ENCODE measurements around the gene RAB3A. TPM values are rescaled to one million over a fixed set of nuclear protein-coding genes. Genes with fewer than 3 reads are reported as not detected.

Gene RAB3A
- total RNA-seq, 1 experiment from 2014 or later: 4.0 TPM

GRCh38 chr19:18221815-18222725 lies 18.2 kb upstream of the RAB3A start:
- H3K9me3 ChIP-seq (ENCODE audit: insufficient read depth, low read depth): no peaks in the 10 kb centered on the region
- H4K20me1 ChIP-seq (ENCODE audit: insufficient read depth): no peaks in the 10 kb centered on the region
- H3K4me3 ChIP-seq: no peak overlapping the region
- H3K36me3 ChIP-seq (ENCODE audit: low read depth): no peaks in the 10 kb centered on the region
- H3K79me2 ChIP-seq (ENCODE audit: low read depth): no peaks in the 10 kb centered on the region
- no peak for DNase-seq
- TF ChIP-seq EZH2 (IDR thresholded peaks at IDR 0.05; ENCODE audit: low read depth) (no peak), CTCF (conservative IDR thresholded peaks at IDR 0.05) (no peak)
- no peak overlapping the region for H3K4me2 ChIP-seq
- ChIA-PET CTCF (interaction anchor here (1.4 kb wide), 1 partner anchor 14 kb away, joined by 19 read pairs; no protein-coding TSS in a partner anchor), POLR2A (ENCODE audit: unreplicated experiment) (no interaction called here)
- no peaks in the 10 kb centered on the region for H3K27me3 ChIP-seq (ENCODE audit: insufficient read depth, low read depth)
- BruUV-seq (replicated peaks): no TSS peak
- no peak overlapping the region for H2AFZ ChIP-seq
- no peaks in the 10 kb centered on the region for H3K9me2 ChIP-seq (ENCODE audit: insufficient read depth)
- H3F3A ChIP-seq (ENCODE audit: insufficient read depth, low read depth): peaks cover 22% of the 10 kb centered on the region
- H3K27ac ChIP-seq: no peak overlapping the region
- intact Hi-C loops (cut with micrococcal nuclease; ENCODE audit: unreplicated experiment): no loop called here
- H3K4me1 ChIP-seq (replicated peaks; ENCODE audit: insufficient read depth): 0 out of 2 replicates have a peak, but pooled peaks cover 3% of the 10 kb centered on the region

- Histone ChIP-seq H3K9me2 (ENCODE audit: insufficient read depth) (no peaks in the 10 kb centered on the region), H3K27me3 (ENCODE audit: insufficient read depth, low read depth) (no peaks in the 10 kb centered on the region), H3F3A (ENCODE audit: insufficient read depth, low read depth) (peaks cover 22% of the 10 kb centered on the region), H3K4me3 (no peak overlapping the region), H3K27ac (no peak overlapping the region), H2AFZ (no peak overlapping the region), H3K4me2 (peak overlapping the region; percentile 17; the same call in 1 of the 2 replicates), H3K9me3 (ENCODE audit: insufficient read depth, low read depth) (no peaks in the 10 kb centered on the region), H3K36me3 (ENCODE audit: low read depth) (no peaks in the 10 kb centered on the region), H3K79me2 (ENCODE audit: low read depth) (no peaks in the 10 kb centered on the region), H3K4me1 (replicated peaks; ENCODE audit: insufficient read depth) (0 out of 2 replicates have a peak, but pooled peaks cover 3% of the 10 kb centered on the region), H4K20me1 (ENCODE audit: insufficient read depth) (no peaks in the 10 kb centered on the region)
- no peak for TF ChIP-seq CTCF (conservative IDR thresholded peaks at IDR 0.05)
- TF ChIP-seq EZH2 (IDR thresholded peaks at IDR 0.05; ENCODE audit: low read depth): no peak
- ChIA-PET POLR2A (ENCODE audit: unreplicated experiment) (no interaction called here), CTCF (no interaction called here)
- intact Hi-C loops (cut with micrococcal nuclease; ENCODE audit: unreplicated experiment): no loop called here
- BruUV-seq (replicated peaks): no TSS peak
- DNase-seq: no peak
Measured at GRCh38 chr19:18220632-18221275, 16.9 kb upstream of the RAB3A start.

GRCh38 chr19:18219911-18220631 lies 16.2 kb upstream of the RAB3A start:
- ChIA-PET POLR2A (ENCODE audit: unreplicated experiment) (no interaction called here), CTCF (no interaction called here)
- Histone ChIP-seq H3K4me3 (no peak overlapping the region), H3F3A (ENCODE audit: insufficient read depth, low read depth) (peaks cover 29% of the 10 kb centered on the region), H3K27me3 (ENCODE audit: insufficient read depth, low read depth) (no peaks in the 10 kb centered on the region), H2AFZ (no peak overlapping the region), H3K36me3 (ENCODE audit: low read depth) (no peaks in the 10 kb centered on the region), H3K9me3 (ENCODE audit: insufficient read depth, low read depth) (no peaks in the 10 kb centered on the region), H3K9me2 (ENCODE audit: insufficient read depth) (no peaks in the 10 kb centered on the region), H3K4me2 (no peak overlapping the region), H3K4me1 (replicated peaks; ENCODE audit: insufficient read depth) (peaks cover 9% of the 10 kb centered on the region), H3K27ac (no peak overlapping the region), H4K20me1 (ENCODE audit: insufficient read depth) (no peaks in the 10 kb centered on the region), H3K79me2 (ENCODE audit: low read depth) (no peaks in the 10 kb centered on the region)
- TF ChIP-seq EZH2 (IDR thresholded peaks at IDR 0.05; ENCODE audit: low read depth) (no peak), CTCF (conservative IDR thresholded peaks at IDR 0.05) (no peak)
- intact Hi-C loops (cut with micrococcal nuclease; ENCODE audit: unreplicated experiment): no loop called here
- BruUV-seq (replicated peaks): no TSS peak
- DNase-seq: no peak
